Fibroblast of the aortic adventitia (primary cell): ENCODE results near the gene HUS1. TPM values are rescaled to one million over a fixed set of nuclear protein-coding genes. Genes with fewer than 3 reads are reported as not detected.
"Not testable (repeated sequence)": the region's sequence is repeated elsewhere in the genome, so short reads cannot be mapped to it uniquely, and the experiment has no call there.

Experiments used
- DNase-seq: peaks from one replicate; pipeline ENCODE4 v3.0.0-alpha.2; 2010; ENCODE audit warnings: low read depth
- H3K4me3 ChIP-seq: 2 replicates; pipeline ENCODE4 v1.5.1; 2011; ENCODE audit warnings: low read depth, mild to moderate bottlenecking, control low read depth, low read length, moderate library complexity
- total RNA-seq: library from RNA; depleted of rRNA; stranded (reverse); fragments of >200 nt; gene quantifications from 2 replicates; pipeline ENCODE4 v1.2.3, GENCODE V29; 2012; ENCODE audit warnings: low replicate concordance
- TF ChIP-seq, protein P1 (sequence below): IDR thresholded peaks from 2 replicates; pipeline ENCODE4 v1.5.1; 2011; ENCODE audit warnings: mild to moderate bottlenecking, low read length, control low read depth, inconsistent platforms; ENCODE audit not compliant: insufficient read depth

The HUS1 gene
- total RNA-seq, 1 donor: 28.6 TPM

GRCh38 chr7:47991741-47992311 is 12.4 kb upstream of the HUS1 start:
- DNase-seq: peak; percentile 71
- H3K4me3 ChIP-seq: peak overlapping the region; percentile 64
- TF ChIP-seq, protein P1, sequence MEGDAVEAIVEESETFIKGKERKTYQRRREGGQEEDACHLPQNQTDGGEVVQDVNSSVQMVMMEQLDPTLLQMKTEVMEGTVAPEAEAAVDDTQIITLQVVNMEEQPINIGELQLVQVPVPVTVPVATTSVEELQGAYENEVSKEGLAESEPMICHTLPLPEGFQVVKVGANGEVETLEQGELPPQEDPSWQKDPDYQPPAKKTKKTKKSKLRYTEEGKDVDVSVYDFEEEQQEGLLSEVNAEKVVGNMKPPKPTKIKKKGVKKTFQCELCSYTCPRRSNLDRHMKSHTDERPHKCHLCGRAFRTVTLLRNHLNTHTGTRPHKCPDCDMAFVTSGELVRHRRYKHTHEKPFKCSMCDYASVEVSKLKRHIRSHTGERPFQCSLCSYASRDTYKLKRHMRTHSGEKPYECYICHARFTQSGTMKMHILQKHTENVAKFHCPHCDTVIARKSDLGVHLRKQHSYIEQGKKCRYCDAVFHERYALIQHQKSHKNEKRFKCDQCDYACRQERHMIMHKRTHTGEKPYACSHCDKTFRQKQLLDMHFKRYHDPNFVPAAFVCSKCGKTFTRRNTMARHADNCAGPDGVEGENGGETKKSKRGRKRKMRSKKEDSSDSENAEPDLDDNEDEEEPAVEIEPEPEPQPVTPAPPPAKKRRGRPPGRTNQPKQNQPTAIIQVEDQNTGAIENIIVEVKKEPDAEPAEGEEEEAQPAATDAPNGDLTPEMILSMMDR: peak; percentile 85

DNA sequence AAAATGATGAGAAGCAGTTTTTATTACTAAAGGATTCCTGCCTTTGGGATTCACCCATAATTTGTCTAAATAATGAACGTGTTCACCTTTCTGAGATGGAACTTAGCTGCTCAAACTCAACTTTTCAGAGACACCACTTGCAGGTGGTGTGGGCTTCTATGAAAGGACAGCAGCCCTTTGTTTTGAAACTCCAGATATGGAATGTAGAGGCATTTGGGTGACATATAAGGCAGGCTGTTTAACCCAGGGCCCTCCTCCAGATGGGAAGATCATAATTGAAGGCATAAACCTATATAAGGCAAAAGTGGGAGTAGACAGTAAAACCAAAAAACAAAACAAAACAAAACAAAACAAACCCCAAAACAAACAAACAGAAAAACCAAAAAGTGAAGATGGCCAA is 11.9 kb upstream of the HUS1 start:
- H3K4me3 ChIP-seq: no peak overlapping the region
- no peak for DNase-seq
- TF ChIP-seq, protein P1: no peak

GRCh38 chr7:47990592-47990991 is 11.2 kb upstream of the HUS1 start:
- TF ChIP-seq, protein P1: no peak
- H3K4me3 ChIP-seq: no peak overlapping the region
- DNase-seq: no peak

- DNase-seq, H3K4me3 ChIP-seq: not testable (repeated sequence)
These were observed 10.4 kb upstream of the HUS1 start for GRCh38 chr7:47989607-47990400.

DNA sequence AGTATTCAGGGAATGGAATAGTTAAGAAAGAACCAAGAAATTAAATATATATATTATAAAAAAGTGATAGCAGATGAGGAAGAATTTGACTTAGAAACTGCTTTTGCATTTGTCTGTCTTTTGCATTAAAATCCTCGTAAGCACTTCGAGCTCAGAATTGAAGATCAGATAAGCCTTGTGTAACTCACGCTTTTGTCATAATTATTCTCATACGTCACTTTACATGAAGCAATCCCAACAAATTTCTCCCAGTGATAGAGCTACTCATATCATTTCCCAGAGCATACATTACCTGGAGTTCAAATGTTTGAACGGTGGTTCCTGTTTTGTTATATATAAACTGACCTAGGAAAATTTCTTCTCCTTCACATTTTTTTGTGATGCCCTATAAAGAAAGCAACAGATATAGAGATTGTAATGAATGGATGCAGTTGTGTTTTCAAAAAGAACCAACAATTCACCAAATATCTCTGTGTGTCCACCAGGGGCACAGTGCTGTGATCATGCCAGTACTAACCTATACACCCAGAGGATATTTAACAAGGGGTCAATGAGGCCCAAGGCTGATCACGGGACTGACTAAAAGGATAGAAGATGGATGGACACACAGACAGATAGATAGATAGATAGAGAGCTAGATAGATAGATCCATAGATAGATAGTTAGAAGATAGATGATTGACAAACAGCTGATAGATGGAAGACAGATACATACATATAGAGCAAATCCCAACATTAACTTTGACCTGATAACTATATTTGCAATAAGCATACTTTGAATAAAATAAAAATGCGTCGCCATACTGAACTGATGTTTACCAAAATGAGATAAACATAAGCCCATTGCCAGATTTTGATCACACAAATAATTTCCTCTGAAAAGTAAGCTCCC is 9.3 kb upstream of the HUS1 start:
- no peak for DNase-seq
- no peak overlapping the region for H3K4me3 ChIP-seq
- TF ChIP-seq, protein P1: peak; percentile 55

DNA sequence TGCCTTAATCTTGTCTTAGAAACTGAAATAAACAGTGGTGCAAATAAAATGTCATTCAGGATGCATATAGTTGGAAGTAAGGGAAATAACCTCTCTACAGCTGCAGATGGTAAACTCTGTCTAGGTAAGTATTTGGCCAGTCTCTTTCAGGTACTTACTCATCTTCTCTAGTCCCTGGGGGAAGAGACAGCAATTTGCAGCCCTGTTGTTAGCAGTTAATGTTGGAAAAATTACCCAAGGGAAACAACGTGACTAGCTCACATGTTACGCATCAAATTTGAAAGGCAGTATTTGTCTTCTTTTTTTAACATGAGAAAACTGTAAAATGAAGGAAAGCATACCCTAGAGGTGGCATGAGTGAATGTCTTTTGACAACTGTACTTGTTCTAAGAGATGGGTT is 3.2 kb upstream of the HUS1 start:
- no peak overlapping the region for H3K4me3 ChIP-seq
- DNase-seq: no peak
- TF ChIP-seq, protein P1: no peak

DNA sequence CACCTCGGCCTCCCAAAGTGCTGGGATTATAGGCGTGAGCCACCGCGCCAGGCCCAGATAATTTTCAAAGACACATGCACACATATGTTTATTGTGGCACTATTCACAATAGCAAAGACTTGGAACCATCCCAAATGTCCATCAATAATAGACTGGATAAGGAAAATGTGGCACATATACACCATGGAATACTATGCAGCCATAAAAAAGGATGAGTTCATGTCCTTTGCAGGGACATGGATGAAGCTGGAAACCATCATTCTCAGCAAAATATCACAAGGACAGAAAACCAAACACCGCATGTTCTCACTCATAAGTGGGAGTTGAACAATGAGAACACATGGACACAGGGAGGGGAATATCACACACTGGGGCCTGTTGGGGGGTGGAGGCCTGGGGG is 1.2 kb upstream of the HUS1 start:
- H3K4me3 ChIP-seq, DNase-seq: not testable (repeated sequence)
